HK-2 (cell line): ENCODE data around the gene CFHR4.
"Not testable (repeated sequence)": the region's sequence is repeated elsewhere in the genome, so short reads cannot be mapped to it uniquely, and the experiment has no call there.

Experiments used
- DNase-seq: peaks from one replicate; pipeline ENCODE4 v3.0.0-alpha.2; 2018; ENCODE audit not compliant: unreplicated experiment

The CFHR4 gene

DNA sequence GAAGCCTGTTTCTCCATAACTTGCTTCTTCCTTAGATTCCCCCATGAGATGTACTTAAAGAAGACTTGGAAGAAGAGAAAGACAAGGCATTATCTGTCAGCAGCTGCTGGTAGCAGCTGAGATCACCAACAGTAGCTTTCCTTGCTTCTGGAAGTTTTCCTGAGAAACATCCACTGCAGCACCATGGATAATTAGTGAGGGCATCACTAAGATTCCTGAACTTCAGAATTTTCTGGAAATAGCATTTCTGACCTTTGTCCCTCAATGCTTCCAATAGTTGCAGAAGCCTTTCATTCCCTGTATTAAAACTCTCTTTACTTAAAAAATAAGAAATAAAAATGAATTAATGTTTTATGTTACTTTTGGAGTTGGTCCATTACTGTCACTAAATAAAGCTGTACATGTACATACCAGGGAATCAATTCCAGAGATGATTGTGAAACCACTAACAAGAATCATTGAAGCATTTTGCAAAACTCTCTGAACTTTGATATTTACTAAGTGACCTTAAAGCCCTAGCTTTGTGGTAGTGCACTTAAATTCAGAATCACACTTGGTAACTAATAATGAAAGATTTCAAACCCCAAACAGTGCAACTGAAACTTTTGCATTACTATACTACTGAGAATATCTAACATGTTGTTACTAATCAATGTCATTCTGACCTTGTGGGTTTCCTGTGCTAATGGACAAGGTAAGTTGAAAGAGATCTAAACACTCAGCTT lies at the start of gene CFHR4:
TSS of gene CFHR4 (plus strand) at position 538 of the 725 bp plus-strand sequence. CDS start at position 637, 99 bp downstream.
- DNase-seq: no peak

- DNase-seq: not testable (repeated sequence)
These were observed 38.0 kb upstream of the CFHR4 start for GRCh38 chr1:196849613-196850492.

GRCh38 chr1:196856053-196856452 lies 31.8 kb upstream of the CFHR4 start:
- no peak for DNase-seq

GRCh38 chr1:196857188-196857587 lies 30.7 kb upstream of the CFHR4 start:
- DNase-seq: no peak

DNA sequence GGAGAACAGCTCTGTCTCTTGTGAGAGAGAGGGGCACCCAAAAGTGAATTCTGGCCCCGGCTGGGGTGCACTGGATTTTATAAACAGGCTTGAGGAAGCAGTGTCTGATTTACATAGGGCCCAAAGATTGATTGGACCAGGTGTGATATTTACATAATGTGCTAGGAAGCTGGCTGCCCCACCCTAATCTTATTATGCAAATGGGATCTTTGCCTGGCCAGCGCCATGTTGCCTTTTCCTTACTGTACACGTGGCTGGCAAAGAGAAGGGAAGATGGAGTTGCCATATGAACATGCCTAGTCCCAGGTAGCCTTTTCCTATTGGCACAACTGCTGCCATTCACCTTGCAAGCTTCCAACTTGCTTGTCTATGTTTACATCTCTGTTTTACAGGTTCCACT lies 29.0 kb upstream of the CFHR4 start:
- no peak for DNase-seq

DNA sequence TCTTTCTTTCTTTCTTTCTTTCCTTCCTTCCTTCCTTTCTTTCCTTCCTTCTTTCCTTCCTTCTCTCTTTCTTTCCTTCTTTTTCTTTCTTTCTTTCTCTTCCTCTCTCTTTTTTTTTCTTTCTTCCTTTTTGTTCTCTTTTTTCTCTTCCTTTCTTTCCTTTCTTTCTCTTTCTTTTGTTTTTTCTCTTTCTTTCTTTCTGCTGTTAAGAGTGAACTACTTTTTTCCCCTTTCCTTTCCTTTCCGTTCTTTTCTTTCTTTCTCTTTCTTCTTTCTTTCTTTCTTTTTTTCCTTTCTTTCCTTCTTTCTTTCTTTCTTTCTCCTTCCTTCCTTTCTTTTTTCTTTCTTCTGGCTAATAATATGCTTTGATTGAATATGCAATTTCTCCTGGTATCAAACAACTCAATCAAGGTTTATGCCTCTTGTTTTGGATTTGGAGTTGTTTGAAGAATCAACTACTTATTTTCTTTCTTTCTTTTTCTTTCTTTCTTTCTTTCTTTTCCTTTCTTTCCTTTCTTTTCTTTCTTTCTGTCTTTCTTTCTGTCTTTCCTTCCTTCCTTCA lies 27.4 kb upstream of the CFHR4 start:
- no peak for DNase-seq

- DNase-seq: no peak
These were observed 26.4 kb upstream of the CFHR4 start for GRCh38 chr1:196861429-196861828.

GRCh38 chr1:196866974-196867373 lies 20.9 kb upstream of the CFHR4 start:
- DNase-seq: no peak

- no peak for DNase-seq
These were observed 14.5 kb upstream of the CFHR4 start for GRCh38 chr1:196873385-196873784.

- DNase-seq: no peak
These were observed 11.9 kb upstream of the CFHR4 start for GRCh38 chr1:196875935-196876334.

DNA sequence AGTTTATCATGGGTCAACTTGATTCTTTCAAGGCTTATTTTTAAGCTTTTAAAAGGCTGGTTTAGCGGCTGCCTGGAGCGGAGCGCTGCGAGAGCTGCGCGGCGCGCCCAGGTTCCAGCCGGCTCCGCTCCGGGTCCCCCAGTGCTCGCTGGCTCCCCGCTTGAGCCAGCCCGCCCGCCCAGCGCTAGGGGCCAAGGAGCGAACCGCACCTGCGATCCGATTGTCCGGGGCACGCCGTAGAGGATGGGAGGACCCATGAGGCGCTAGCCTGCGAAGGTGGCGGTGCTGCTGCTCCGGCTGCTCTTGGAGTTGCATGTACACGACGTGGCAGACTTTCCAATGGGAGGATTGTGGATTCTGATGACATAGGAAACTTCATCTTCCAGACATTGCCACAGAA lies 9.9 kb upstream of the CFHR4 start:
- no peak for DNase-seq

GRCh38 chr1:196886560-196886959 lies 1.3 kb upstream of the CFHR4 start:
- DNase-seq: not testable (repeated sequence)

DNA sequence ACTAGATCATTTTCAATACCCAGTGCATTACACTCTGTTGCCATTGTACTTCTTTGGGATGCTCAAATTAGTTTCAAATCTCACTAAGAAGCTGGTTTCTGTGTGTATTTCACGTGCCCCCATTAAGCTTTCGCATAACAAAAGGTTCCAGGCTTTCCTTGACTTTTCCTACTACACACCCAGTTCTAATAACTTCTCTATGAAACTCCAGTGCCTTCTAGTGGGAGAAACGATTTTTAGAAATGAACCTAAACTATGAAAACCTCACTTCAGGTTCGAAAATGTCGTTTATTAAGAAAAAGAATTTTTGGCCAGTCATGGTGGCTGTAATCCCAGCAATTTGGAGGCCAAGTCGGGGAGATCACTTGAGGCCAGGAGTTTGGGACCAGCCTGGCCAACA lies 2.8 kb downstream of the CFHR4 start:
- DNase-seq: no peak

DNA sequence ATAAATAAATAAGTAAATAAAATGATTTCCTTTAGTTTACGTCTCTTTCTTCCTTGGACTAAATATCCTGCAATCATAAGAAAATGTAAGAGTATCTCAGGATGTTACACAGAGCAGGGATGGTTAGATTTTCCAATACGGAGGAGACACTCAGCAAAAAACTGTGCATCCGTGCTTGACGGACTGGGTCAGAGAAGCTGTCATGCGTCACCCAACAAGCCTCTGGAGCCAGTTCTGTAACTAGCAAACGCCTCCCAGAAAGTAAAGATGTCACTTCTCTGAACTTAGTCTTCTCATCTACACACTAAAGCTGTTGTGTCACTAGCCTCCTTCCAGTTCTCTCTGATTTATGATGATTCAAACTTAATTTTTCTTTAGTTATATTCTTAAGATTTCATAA lies 3.4 kb downstream of the CFHR4 start:
- DNase-seq: no peak

DNA sequence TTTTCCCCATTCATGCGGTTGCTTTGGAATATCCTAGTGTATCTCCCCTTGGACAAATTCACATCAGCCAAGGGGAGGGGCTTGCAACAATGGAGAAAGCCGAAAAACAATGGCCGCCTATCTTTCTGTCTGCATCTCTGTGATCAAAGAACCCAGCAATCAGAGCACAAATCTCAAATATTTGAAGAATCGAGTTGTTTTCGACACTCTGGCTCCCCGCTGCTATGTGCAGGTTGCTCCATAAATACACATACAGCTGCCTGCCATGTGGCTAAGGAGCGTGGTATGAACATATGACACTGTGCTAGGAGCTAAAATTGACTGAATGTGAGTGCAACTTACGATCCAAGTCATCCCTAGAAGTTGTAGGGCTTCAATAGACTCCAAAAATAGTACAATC lies 8.5 kb downstream of the CFHR4 start:
- no peak for DNase-seq

DNA sequence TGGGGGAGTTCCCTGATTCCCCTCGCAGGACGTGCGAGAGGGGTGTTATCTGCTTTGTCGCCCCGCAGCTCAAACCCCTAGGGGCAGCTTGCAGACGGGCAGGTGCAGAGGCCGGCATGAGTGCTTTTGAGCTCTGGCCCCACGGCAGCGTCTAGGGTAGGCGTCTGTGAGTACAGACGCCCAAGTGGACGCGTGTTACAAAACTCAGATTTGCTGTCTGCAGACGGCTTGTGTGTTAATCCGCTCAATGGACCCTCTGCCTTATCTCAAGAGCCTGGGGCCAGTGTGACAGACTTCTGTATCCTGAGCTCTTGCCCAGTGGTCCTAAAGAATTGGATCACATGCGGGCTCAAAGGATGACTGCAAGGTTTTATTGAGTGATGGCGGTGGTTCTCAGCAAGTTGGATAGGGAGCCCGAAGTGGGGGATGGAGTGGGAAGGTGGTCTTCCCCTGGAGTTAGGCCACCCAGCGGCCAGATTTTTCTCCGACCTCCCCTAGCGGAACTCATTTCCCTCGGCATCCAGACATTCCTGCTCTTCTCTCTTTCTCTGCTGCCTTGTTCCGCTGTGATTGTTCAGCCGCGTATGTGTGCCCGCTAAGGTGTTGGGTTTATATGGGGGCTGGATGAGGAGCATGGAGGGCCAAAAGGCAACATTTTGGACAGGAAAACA lies 9.4 kb downstream of the CFHR4 start:
- no peak for DNase-seq

- no peak for DNase-seq
These were observed 14.5 kb downstream of the CFHR4 start for GRCh38 chr1:196902344-196902743.

DNA sequence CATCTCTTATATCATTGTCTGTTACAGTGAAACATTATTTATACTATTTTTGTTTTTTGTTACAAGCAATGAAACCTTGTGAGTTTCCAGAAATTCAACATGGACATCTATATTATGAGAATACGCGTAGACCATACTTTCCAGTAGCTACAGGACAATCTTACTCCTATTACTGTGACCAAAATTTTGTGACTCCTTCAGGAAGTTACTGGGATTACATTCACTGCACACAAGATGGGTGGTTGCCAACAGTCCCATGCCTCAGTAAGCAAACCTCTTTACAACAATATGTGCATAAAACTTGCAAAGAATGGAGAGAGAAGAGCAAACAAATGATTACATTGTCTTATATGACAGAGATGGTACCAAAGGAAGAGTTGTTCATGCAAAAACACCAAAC lies 22.4 kb downstream of the CFHR4 start:
- DNase-seq: no peak

GRCh38 chr1:196912283-196912682 lies 24.4 kb downstream of the CFHR4 start:
- not testable (repeated sequence) for DNase-seq

GRCh38 chr1:196926839-196927238 lies 39.0 kb downstream of the CFHR4 start:
- DNase-seq: not testable (repeated sequence)

DNA sequence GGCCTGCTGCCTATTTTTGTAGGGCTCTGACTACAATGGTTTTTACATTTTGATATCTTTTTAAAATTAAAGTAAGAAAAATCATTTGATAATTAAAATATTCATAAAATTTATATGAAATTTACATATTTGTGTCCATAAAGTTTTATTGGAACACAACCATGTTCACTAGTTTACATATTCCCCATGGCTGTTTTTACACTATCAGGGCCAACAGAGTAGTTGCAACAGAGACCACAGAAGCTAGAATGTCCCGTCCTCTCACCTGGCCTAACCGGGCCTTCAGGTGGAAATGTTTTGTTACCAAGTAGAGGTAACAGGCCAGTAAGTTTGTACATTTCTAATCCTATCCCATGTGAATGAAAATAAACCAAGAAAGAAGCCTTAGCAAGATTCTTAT lies 45.0 kb downstream of the CFHR4 start:
- DNase-seq: not testable (repeated sequence)

- DNase-seq: no peak
These were observed 45.8 kb downstream of the CFHR4 start for GRCh38 chr1:196933531-196934189.
